ENCODE measurements around the gene KRT8.
"Not testable (repeated sequence)": the region's sequence is repeated elsewhere in the genome, so short reads cannot be mapped to it uniquely, and the experiment has no call there.

The KRT8 gene

GRCh38 chr12:52901715-52902541, 2.9 kb downstream of the KRT8 start:
- no peak for DNase-seq

- no peak for DNase-seq
Observed at GRCh38 chr12:52900896-52901714, 3.8 kb downstream of the KRT8 start.

GRCh38 chr12:52900166-52900895, 4.5 kb downstream of the KRT8 start:
- DNase-seq: no peak

GRCh38 chr12:52899338-52900035, 5.4 kb downstream of the KRT8 start:
- DNase-seq: no peak

- DNase-seq: no peak
Observed at GRCh38 chr12:52896190-52897100, 8.4 kb downstream of the KRT8 start.

- DNase-seq: no peak
Observed at GRCh38 chr12:52895726-52896189, 9.1 kb downstream of the KRT8 start.

- DNase-seq: no peak
Observed at GRCh38 chr12:52892974-52893373, 11.9 kb downstream of the KRT8 start.

GRCh38 chr12:52892207-52892852, 12.5 kb downstream of the KRT8 start:
- DNase-seq: no peak

- DNase-seq: no peak
Observed at GRCh38 chr12:52891044-52891443, 13.8 kb downstream of the KRT8 start.

GRCh38 chr12:52890417-52890816, 14.5 kb downstream of the KRT8 start:
- no peak for DNase-seq

- DNase-seq: peak; percentile 67
Observed at GRCh38 chr12:52884526-52885293, 20.2 kb downstream of the KRT8 start.

- not testable (repeated sequence) for DNase-seq
Observed at GRCh38 chr12:52880499-52880898, 24.4 kb downstream of the KRT8 start.

- DNase-seq: peak; percentile 53
Observed at GRCh38 chr12:52879394-52880351, 25.2 kb downstream of the KRT8 start.

- no peak for DNase-seq
Observed at GRCh38 chr12:52878507-52879393, 26.1 kb downstream of the KRT8 start.

- no peak for DNase-seq
Observed at GRCh38 chr12:52877242-52877641, 27.6 kb downstream of the KRT8 start.

- no peak for DNase-seq
Observed at GRCh38 chr12:52876372-52876771, 28.5 kb downstream of the KRT8 start.

- DNase-seq: no peak
Observed at GRCh38 chr12:52874573-52875435, 30.1 kb downstream of the KRT8 start.
